ENCODE measurements around the gene RNASE4.

GRCh38 chr14:20680363-20680762 is 4.0 kb upstream of the RNASE4 start:
- TF ChIP-seq, protein P1, sequence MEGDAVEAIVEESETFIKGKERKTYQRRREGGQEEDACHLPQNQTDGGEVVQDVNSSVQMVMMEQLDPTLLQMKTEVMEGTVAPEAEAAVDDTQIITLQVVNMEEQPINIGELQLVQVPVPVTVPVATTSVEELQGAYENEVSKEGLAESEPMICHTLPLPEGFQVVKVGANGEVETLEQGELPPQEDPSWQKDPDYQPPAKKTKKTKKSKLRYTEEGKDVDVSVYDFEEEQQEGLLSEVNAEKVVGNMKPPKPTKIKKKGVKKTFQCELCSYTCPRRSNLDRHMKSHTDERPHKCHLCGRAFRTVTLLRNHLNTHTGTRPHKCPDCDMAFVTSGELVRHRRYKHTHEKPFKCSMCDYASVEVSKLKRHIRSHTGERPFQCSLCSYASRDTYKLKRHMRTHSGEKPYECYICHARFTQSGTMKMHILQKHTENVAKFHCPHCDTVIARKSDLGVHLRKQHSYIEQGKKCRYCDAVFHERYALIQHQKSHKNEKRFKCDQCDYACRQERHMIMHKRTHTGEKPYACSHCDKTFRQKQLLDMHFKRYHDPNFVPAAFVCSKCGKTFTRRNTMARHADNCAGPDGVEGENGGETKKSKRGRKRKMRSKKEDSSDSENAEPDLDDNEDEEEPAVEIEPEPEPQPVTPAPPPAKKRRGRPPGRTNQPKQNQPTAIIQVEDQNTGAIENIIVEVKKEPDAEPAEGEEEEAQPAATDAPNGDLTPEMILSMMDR (IDR thresholded peaks at IDR 0.05), result no peak
- no peak for TF ChIP-seq EP300 (IDR thresholded peaks at IDR 0.05)

Data from sigmoid colon (tissue), 4 donors.